Stomach smooth muscle (tissue), 2 donors: ENCODE measurements around the gene CSHL1.

ENCODE experiments used
- H3K27ac ChIP-seq: one replicate; pipeline ENCODE4 v1.7.0; 2013; ENCODE audit warnings: mild to moderate bottlenecking, low read length, inconsistent platforms
- H3K27me3 ChIP-seq, 2 donors: one replicate each; pipeline ENCODE4 v1.7.0; 2013; ENCODE audit warnings: low read length in 2 of 2; ENCODE audit not compliant: insufficient read depth in 2 of 2, control insufficient read depth in 1 of 2
- H3K36me3 ChIP-seq, 2 donors: one replicate each; pipeline ENCODE4 v1.7.0; 2013; ENCODE audit warnings: low read length in 2 of 2; ENCODE audit not compliant: control insufficient read depth in 2 of 2, insufficient read depth in 2 of 2
- H3K4me1 ChIP-seq: one replicate; pipeline ENCODE4 v1.7.0; 2013; ENCODE audit warnings: low read length; ENCODE audit not compliant: control insufficient read depth, insufficient read depth
- H3K4me3 ChIP-seq, 2 donors: one replicate each; pipeline ENCODE4 v1.7.0; 2013; ENCODE audit warnings: low read length in 2 of 2
- H3K9ac ChIP-seq, 2 donors: one replicate each; pipeline ENCODE4 v1.7.0; 2013; ENCODE audit warnings: low read length in 2 of 2, mild to moderate bottlenecking in 1 of 2
- H3K9me3 ChIP-seq, 2 donors: one replicate each; pipeline ENCODE4 v1.7.0; 2013; ENCODE audit warnings: low read length in 2 of 2; ENCODE audit not compliant: control insufficient read depth in 2 of 2
- donor health status: healthy.
- donor health status: Pancreatic carcinoma.

CSHL1 gene

DNA sequence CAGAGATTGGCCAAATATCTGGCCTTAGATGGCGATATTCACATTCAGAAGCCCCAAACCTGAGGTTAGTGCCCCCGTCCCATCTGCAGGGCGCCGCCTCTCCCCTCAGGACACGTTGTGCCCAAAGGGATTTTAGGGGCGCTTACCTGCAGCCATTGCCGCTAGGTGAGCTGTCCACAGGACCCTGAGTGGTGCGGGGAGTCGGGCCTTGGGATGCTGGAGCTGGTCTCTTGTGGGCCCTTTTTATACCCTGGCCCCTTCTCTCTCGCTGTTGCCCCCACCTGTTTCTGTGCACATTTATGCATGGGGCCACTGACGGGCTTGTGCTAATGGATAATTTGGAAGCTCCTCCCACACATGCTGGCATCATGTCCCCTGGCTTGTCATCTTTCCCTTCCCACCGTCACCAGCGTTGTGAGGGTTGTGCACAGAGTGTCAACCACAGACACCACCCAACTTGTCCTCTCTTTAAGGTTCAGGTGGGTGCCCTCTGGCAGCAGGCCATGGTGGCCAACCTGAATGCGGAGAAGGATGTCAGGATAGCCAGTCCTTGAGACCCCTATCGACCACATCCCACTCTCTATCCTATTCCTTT is at the start of gene CSHL1:
TSS of gene CSHL1 (minus strand) at position 218 of the 595 bp plus-strand sequence. CDS start at position 156, 62 bp downstream.
- H3K4me3 ChIP-seq, result no peak within 1 kb of the TSS
- peaks cover 4% of the 10 kb centered on the region in 2 donors for H3K27me3 ChIP-seq
- H3K4me1 ChIP-seq, result no peaks in the 10 kb centered on the region
- H3K9ac ChIP-seq, result no peak within 1 kb of the TSS
- no peaks in the 10 kb centered on the region for H3K36me3 ChIP-seq
- no peaks in the 10 kb centered on the region for H3K9me3 ChIP-seq
- H3K27ac ChIP-seq, result no peak within 1 kb of the TSS

DNA sequence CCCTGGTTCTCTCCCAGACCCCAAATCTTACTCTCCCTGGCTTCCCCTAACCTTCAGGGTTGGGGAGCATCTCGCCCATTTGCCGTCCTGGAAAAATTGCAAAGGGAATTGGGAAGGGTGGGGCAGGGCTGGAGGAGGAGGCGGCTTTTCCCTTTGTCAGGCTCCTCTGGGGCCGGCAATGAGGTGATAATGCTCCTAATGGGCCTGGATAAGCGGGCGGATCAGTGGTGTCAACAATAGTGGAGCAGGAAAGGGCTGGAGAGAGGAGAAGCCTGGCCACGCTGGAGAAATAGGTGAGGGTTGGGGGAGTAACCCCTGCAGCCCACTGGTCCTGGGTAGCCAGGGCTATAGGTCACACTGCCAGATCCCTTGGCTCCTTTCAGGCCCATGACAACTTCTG is 49.4 kb upstream of the CSHL1 start:
- Histone ChIP-seq H3K27ac (no peak overlapping the region), H3K36me3 (no peaks in the 10 kb centered on the region), H3K4me1 (peaks cover 2% of the 10 kb centered on the region)

DNA sequence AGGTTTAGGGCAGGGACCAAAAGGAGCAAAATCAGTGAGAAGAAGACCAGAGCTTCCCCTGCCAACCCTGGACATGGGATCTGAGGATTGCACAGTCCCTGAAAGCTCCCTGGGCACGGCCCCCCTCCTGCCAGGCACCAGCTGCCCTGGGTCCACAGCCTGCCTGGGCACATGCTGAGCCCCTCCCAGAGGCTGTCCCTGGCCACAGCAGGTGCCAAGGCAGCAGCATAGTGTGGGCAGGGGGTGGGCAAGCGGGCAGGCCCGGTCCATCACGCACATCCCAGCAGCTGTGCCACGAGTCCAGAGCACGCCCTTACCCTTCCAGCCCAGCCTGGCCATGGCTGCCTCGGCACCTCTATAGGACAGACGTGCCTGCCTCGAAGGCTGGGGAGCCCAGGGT is 48.9 kb upstream of the CSHL1 start:
- H3K9ac ChIP-seq, result no peak overlapping the region
- H3K4me1 ChIP-seq, result peaks cover 2% of the 10 kb centered on the region
- peaks cover 2 to 6% of the 10 kb centered on the region in 2 donors for H3K27me3 ChIP-seq
- H3K9me3 ChIP-seq, result no peaks in the 10 kb centered on the region
- no peak overlapping the region for H3K4me3 ChIP-seq
- H3K36me3 ChIP-seq, result no peaks in the 10 kb centered on the region
- no peak overlapping the region for H3K27ac ChIP-seq

More for the DNA sequence above, 49.4 kb upstream of the CSHL1 start:
- Histone ChIP-seq H3K27me3 (peaks cover 2 to 6% of the 10 kb centered on the region in 2 donors), H3K9me3 (no peaks in the 10 kb centered on the region), H3K4me3 (no peak overlapping the region), H3K9ac (no peak overlapping the region)

DNA sequence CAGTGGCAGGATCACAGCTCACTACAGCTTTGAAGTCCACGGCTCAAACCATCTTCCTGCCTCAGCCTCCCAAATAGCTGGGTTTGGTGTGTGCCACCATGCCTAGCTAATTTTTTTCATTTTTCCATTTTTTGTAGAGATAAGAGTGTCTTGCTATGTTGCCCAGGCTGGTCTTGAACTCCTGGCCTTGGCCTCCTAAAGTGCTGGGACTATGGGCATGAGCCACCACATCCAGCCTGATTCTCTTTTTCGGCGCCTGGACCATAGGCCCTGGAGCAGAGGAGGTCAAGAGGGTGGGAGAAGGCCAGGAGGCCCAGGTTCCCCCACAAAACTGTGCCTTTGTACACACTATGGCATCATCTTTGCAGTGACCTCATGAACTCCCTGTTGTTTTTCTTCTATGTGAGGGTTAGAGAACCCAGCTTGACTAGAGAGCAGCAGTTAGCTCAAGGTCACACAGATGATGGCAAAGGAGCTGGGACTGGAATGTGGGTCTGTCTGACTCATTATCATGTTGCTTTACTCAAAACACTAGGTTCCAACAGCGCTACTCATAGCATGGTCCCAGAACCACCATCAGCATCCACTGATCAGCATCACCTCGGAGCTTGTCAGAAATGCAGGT is 45.4 kb upstream of the CSHL1 start:
- H3K27me3 ChIP-seq, result peaks cover 2 to 6% of the 10 kb centered on the region in 2 donors
- H3K27ac ChIP-seq, result no peak overlapping the region
- no peak overlapping the region for H3K4me3 ChIP-seq
- H3K9me3 ChIP-seq, result no peaks in the 10 kb centered on the region
- H3K9ac ChIP-seq, result no peak overlapping the region
- no peaks in the 10 kb centered on the region for H3K4me1 ChIP-seq
- no peaks in the 10 kb centered on the region for H3K36me3 ChIP-seq

DNA sequence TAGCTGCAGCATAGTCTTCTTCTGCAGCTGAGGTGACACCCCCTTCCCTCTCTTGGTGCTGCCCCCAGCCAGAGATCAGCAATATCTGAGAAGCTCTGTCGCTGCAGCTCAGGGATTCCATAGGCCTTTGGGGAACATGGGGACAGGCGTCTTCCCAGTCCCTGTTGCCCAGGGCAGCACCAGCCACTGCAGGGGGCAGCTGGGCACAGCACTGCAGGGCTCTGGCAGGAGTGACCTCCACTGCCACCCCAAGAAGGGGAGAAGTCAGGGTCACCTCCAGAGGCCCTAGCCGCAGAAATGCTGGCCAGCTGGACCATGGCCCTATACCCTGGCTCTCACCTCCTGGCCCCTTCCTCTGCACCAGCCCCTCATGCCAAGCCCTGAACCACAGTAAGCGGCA is 44.7 kb upstream of the CSHL1 start:
- H3K9me3 ChIP-seq, result no peaks in the 10 kb centered on the region
- no peaks in the 10 kb centered on the region for H3K4me1 ChIP-seq
- H3K27ac ChIP-seq, result no peak overlapping the region
- H3K36me3 ChIP-seq, result no peaks in the 10 kb centered on the region
- no peak overlapping the region for H3K4me3 ChIP-seq
- H3K27me3 ChIP-seq, result peaks cover 0 to 3% of the 10 kb centered on the region in 2 donors
- H3K9ac ChIP-seq, result no peak overlapping the region

DNA sequence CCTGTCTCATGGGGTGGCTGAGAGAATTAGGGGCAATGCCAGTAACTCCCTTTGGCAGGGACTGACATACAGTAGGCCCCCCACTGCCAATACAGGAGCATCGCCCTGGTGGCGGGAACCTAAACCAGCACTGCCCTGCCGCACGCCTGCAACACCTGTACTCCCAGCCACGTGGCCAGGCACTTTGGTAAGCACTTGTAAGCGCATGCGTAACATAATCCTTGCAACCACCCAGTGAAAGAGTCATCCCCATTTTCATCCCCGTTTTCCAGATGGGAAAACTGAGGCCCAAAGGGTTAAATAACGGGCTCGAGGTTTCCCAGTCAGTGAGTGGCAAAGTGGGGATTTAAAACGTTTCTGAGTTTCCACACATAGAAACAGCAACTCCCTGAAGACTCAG is 44.2 kb upstream of the CSHL1 start:
- H3K27ac ChIP-seq, result no peak overlapping the region
- H3K36me3 ChIP-seq, result no peaks in the 10 kb centered on the region
- H3K9me3 ChIP-seq, result no peaks in the 10 kb centered on the region
- no peak overlapping the region for H3K9ac ChIP-seq
- no peaks in the 10 kb centered on the region for H3K27me3 ChIP-seq
- no peaks in the 10 kb centered on the region for H3K4me1 ChIP-seq
- H3K4me3 ChIP-seq, result no peak overlapping the region

DNA sequence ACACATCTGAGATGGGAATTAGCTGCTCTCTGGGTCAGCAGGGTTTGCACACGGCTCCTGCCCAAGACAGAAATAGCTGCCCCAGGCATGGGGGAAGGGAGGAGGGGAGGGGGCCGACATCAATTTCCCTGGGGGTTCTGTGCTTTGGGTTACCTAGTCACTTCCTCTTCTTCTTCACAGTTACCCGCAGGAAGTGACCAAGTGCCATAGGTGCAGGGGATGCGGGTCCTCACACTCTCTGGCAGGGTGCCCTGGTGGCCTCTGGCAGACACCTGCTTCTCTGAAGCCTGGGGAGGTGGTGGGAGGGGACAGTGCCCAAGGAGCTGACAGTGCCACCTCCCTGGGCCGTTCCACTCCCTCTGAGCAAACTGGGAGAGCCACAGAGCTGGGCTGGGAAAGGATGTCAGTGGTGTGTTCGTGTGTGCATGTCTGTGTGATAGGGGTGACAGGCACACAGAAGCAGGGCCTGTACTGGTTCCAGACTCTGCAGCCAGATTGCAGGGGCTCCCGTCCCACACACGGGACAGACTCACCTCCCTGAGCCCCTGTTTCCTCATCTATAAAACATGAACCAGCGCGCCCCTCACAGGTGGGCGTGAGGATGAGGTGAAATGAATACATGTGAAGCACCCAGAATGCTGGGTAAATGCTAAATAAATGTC is 43.5 kb upstream of the CSHL1 start:
- H3K9ac ChIP-seq, result no peak overlapping the region
- H3K4me3 ChIP-seq, result no peak overlapping the region

DNA sequence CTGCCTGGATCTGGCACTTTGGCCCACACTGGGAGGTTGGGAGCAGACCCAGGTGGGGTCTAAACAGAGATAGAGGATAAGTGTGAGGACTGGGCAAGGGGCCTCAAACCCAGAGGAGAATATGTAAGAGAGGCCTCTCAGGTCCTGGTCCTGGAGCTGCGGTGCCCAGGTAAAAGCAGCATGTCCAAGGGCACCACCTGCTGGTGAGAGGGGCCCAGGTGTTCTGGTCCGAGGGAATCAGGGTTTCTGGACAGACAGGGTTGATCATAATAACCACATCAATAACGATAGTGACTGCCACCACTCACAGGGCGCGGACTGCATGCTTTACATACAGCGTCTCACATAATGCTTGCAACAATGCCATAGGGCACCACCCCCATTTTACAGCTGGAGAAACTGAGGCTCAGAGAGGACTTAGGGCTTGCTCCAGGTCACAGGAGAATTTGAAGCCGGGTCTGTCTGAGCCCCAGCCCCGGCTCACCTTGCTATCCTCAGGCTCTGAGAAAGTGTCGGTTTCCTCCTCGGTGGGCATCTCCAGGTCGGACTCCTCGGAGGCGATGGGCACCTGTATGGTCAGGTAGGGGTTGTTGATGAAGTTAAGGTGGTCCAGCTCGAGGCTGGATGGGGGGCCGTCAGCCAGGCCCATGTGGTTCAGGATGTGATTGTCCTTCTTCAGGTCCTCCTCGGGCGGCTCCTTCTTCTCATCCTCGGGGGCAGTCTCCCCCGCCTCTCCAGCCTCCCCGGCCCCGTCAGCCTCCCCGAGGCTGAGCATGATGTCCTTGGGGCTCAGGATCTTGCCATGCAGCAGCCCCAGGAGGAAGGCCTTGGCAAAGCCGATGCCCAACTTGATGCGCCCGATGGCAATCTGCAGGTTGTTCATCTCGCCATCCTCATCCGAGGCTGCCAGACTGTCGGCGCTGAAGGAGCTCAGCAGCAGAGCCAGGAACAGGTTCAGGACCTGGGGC is 40.2 kb upstream of the CSHL1 start:
- Histone ChIP-seq H3K27me3 (peaks cover 3 to 7% of the 10 kb centered on the region in 2 donors), H3K9me3 (no peaks in the 10 kb centered on the region), H3K4me3 (no peak overlapping the region), H3K36me3 (no peaks in the 10 kb centered on the region), H3K9ac (no peak overlapping the region), H3K4me1 (no peaks in the 10 kb centered on the region), H3K27ac (no peak overlapping the region)

More for the DNA sequence above, 43.5 kb upstream of the CSHL1 start:
- no peaks in the 10 kb centered on the region for H3K9me3 ChIP-seq
- no peaks in the 10 kb centered on the region for H3K4me1 ChIP-seq
- peaks cover 0 to under 1% of the 10 kb centered on the region in 2 donors for H3K27me3 ChIP-seq
- no peak overlapping the region for H3K27ac ChIP-seq
- H3K36me3 ChIP-seq, result no peaks in the 10 kb centered on the region

DNA sequence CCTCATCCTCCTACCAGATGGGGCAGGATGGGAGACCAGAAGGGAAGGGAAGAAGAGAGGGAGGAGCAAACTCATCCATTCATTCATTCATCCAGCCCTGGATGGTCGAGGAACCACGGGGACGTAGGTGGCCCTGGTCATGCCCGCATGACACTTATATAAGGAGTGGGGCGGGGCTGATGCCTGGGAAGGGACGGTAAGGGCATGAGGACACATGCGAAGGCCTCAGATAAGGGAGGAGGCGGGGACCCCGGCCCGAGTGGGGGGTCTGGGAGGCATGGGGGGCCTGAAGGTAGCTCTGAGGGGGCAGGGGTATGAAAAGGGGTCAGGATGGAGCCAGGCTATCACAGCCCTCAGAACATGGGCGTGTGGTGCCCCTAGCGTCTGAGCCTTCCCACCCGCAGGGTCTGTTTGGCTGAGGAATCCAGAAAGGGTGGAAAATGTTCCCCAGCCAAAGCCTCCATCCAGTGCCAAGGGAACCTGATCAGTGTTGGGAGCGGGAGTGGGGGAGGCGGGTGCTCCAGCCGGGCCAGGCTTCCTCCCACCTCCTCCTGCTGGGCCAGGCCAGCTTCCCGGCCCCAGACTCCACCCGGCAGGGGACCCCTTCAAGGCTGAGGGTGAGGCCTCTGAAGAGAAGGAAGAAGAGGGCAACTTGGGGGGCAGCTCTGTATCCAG is 38.7 kb upstream of the CSHL1 start:
- Histone ChIP-seq H3K4me1 (no peaks in the 10 kb centered on the region), H3K9ac (no peak overlapping the region), H3K27me3 (peaks cover 3 to 7% of the 10 kb centered on the region in 2 donors), H3K27ac (no peak overlapping the region), H3K9me3 (no peaks in the 10 kb centered on the region), H3K36me3 (no peaks in the 10 kb centered on the region), H3K4me3 (no peak overlapping the region)

DNA sequence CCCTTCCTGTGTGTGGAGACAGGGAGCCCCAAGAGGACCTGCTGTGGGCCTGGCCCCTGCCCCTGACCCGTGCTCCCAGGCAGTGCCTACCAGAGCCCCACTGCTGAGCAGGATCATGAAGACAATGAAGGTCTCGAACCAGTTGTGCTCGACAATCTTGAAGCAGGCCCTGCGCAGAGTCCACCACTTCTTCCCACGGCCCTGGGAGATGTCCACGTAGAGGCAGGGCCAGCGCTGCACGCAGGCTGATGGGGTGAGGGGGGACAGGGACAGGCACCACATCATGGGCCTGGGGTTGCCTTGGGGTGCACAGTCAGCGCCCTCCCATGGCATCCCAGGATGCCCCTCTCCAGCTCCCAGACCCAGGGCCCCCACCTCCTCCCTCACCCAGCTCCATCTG is 37.5 kb upstream of the CSHL1 start:
- Histone ChIP-seq H3K4me1 (no peaks in the 10 kb centered on the region), H3K27ac (no peak overlapping the region), H3K9me3 (no peaks in the 10 kb centered on the region), H3K4me3 (no peak overlapping the region), H3K27me3 (peaks cover 3 to 7% of the 10 kb centered on the region in 2 donors), H3K36me3 (no peaks in the 10 kb centered on the region), H3K9ac (no peak overlapping the region)
